Vagina (tissue), 2 donors: ENCODE measurements around the gene CMTM1. TPM values are rescaled to one million over a fixed set of nuclear protein-coding genes. Genes with fewer than 3 reads are reported as not detected.
A peak's percentile ranks its signal among the peaks of the same experiment; 100 is the strongest.

ENCODE experiments used
- DNase-seq, 2 donors: peaks; one replicate each; pipeline ENCODE4 v3.0.0-alpha.2; 2017; ENCODE audit errors: extremely low spot score in 2 of 2
- H3K27ac ChIP-seq: fragments of 200-600 bp; sonication (generic); one replicate; pipeline ENCODE4 v1.5.1; 2019
- H3K27me3 ChIP-seq: fragments of 200-600 bp; sonication (generic); one replicate; pipeline ENCODE4 v1.5.1; 2019
- H3K36me3 ChIP-seq, 2 donors: fragments of 200-600 bp; sonication (generic); one replicate each; pipeline ENCODE4 v1.5.1; 2017 to 2019
- H3K4me1 ChIP-seq: fragments of 200-600 bp; sonication (generic); one replicate; pipeline ENCODE4 v1.5.1; 2019
- H3K4me3 ChIP-seq, 2 donors: fragments of 200-600 bp; sonication (generic); 1 replicate in 1 of 2; 2 replicates in 1 of 2; pipeline ENCODE4 v1.5.1; 2016 to 2019
- H3K9me3 ChIP-seq: fragments of 200-600 bp; sonication (generic); one replicate; pipeline ENCODE4 v1.5.1; 2019
- POLR2A ChIP-seq, 2 donors: fragments of 450-650 bp; IDR thresholded peaks; one replicate each; pipeline ENCODE4 v1.6.1; 2017; ENCODE audit warnings: antibody characterized with exemption in 2 of 2, mild to moderate bottlenecking in 2 of 2, moderate library complexity in 2 of 2
- POLR2AphosphoS5 ChIP-seq, 2 donors: sonication (generic); formaldehyde crosslinking; IDR thresholded peaks; one replicate each; pipeline ENCODE4 v1.9.0; 2017; ENCODE audit warnings: antibody characterized with exemption in 2 of 2, mild to moderate bottlenecking in 2 of 2, low read depth in 1 of 2; ENCODE audit not compliant: insufficient read depth in 1 of 2
- intact Hi-C: fragments of 100-400 bp; cut with DNase I; formaldehyde crosslinking; loops from one replicate; pipeline ENCODE4 v1.15.1; 2023
- total RNA-seq: library from RNA; depleted of rRNA; stranded (reverse); fragments of >200 nt; gene quantifications from one replicate; pipeline ENCODE4 v1.2.3, GENCODE V29; 2016
- TF ChIP-seq, protein P1 (sequence below), 3 experiments: fragments of 450-650 bp in 2 of 3; fragments of 200-600 bp in 1 of 3; sonication (generic) in 1 of 3; IDR thresholded peaks; one replicate each; pipeline ENCODE4 v1.5.1; 2017 to 2019; ENCODE audit warnings: antibody characterized with exemption in 3 of 3, mild to moderate bottlenecking in 2 of 3, moderate library complexity in 2 of 3

Gene CMTM1
- total RNA-seq, 1 donor from 2014 or later: not detected

DNA sequence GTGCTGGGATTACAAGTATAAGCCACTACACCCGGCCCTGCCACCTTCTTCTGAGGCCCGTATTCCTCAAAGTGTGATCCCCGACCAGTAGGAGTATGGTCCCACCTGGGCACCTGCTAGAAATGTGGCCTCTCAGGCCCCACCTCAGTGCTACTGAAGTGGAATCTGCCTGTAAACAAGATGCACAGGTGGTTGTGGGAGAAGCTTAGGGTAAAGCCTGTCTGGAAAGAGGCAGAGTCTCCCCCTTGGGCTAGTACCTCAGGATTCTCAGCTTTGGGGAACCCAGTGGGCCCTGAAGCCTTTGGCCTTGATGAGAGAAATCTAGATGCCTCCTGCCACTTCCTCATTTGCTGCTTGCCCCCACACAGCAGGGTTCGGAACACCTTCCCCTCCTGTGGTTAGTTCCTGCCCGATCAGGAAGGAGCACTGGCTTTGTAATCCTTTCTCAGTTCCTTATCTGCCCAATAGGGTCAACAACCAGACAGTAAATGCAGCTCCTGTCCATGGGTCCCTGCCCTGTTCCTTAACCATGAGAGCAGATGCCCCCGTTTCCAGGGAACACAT, 41.6 kb upstream of the CMTM1 start:
- no peak overlapping the region for H3K4me3 ChIP-seq
- peak in 1 of 2 donors; percentile 80 for DNase-seq
- H3K27me3 ChIP-seq: no peaks in the 10 kb centered on the region
- peak overlapping the region; percentile 24 for H3K27ac ChIP-seq
- TF ChIP-seq POLR2AphosphoS5 (IDR thresholded peaks at IDR 0.05; ENCODE audit: insufficient read depth in 1 of 2, low read depth in 1 of 2): no peak
- TF ChIP-seq, protein P1, sequence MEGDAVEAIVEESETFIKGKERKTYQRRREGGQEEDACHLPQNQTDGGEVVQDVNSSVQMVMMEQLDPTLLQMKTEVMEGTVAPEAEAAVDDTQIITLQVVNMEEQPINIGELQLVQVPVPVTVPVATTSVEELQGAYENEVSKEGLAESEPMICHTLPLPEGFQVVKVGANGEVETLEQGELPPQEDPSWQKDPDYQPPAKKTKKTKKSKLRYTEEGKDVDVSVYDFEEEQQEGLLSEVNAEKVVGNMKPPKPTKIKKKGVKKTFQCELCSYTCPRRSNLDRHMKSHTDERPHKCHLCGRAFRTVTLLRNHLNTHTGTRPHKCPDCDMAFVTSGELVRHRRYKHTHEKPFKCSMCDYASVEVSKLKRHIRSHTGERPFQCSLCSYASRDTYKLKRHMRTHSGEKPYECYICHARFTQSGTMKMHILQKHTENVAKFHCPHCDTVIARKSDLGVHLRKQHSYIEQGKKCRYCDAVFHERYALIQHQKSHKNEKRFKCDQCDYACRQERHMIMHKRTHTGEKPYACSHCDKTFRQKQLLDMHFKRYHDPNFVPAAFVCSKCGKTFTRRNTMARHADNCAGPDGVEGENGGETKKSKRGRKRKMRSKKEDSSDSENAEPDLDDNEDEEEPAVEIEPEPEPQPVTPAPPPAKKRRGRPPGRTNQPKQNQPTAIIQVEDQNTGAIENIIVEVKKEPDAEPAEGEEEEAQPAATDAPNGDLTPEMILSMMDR (IDR thresholded peaks at IDR 0.05): no peak
- TF ChIP-seq POLR2A (IDR thresholded peaks at IDR 0.05): no peak
- H3K9me3 ChIP-seq: no peaks in the 10 kb centered on the region
- H3K4me1 ChIP-seq: peaks cover 28% of the 10 kb centered on the region
- intact Hi-C loops: loop anchor here (10.0 kb wide), 1 partner anchor 80 kb away; the partner anchor contains the start of gene CMTM3
- H3K36me3 ChIP-seq: peaks cover 0 to 44% of the 10 kb centered on the region in 2 donors

DNA sequence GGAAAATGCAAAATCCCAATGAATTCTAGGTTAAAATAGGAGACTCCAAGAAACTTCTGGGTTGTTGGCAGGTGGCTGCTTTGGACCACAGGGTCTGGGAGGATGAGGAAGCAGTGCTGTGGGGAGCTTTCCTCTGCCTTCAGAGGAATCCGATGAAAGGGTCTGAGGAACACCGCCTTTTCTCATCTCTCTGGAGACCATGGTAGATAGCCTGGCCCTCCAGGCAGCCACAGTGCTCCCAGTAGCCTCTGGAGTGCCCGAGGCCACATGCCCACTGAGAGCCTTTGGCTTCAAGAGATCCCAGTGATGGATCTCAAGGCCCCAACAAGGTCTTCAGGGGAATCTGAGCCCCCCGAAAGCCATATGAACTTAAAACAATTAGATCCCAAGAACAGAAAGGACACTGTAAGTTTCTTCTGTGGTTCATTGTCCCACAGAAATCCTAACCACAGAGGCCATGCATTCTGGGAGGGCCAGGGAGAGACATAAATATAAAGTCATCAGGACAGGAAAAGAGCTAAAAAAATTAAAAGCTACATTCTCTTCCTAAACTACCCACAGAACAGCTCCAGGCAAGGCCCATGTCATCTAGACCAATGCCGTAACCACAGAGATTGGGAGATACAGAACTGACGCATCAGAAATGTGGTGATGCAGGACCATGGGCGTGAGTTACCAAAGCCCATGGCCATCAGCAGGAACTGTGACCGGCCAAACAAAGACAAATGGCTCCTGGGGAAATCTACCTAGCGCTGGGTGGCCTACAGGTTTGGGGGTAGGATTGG, 40.7 kb upstream of the CMTM1 start:
- DNase-seq: no peak
- no peaks in the 10 kb centered on the region for H3K27me3 ChIP-seq
- no peaks in the 10 kb centered on the region for H3K9me3 ChIP-seq
- no peak overlapping the region for H3K4me3 ChIP-seq
- intact Hi-C loops: loop anchor here (10.0 kb wide), 1 partner anchor 79 kb away; the partner anchor contains the start of gene CMTM3
- peak overlapping the region; percentile 24 for H3K27ac ChIP-seq
- peaks cover 28% of the 10 kb centered on the region for H3K4me1 ChIP-seq
- peaks cover 0 to 51% of the 10 kb centered on the region in 2 donors for H3K36me3 ChIP-seq
- no peak for TF ChIP-seq POLR2A (IDR thresholded peaks at IDR 0.05)
- TF ChIP-seq, protein P1 (IDR thresholded peaks at IDR 0.05): no peak
- no peak for TF ChIP-seq POLR2AphosphoS5 (IDR thresholded peaks at IDR 0.05; ENCODE audit: insufficient read depth in 1 of 2, low read depth in 1 of 2)

DNA sequence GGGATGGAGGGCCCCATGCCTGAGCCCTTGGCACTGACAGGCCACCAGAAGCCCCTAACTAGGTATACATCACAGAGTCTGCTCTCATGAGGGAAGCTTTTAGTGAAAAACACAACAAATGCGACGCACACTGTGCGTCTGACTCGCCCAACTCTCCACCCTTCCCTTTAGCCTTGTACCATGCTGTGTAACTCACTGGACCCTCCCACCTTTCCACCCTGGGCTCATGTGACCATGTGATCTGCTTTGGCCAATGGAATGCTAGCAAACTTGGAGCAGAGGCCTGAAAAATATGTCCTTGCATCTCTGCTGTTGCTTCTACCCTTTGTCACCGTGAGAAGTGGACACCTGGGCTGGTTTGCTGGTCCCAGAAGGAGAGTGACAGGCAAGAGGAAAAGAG, 37.9 kb upstream of the CMTM1 start:
- no peaks in the 10 kb centered on the region for H3K27me3 ChIP-seq
- no peak for TF ChIP-seq POLR2AphosphoS5 (IDR thresholded peaks at IDR 0.05; ENCODE audit: insufficient read depth in 1 of 2, low read depth in 1 of 2)
- intact Hi-C loops: loop anchor here (10.0 kb wide), 1 partner anchor 77 kb away; the partner anchor contains the start of gene CMTM3
- peaks cover 2% of the 10 kb centered on the region for H3K4me1 ChIP-seq
- H3K27ac ChIP-seq: no peak overlapping the region
- no peaks in the 10 kb centered on the region for H3K9me3 ChIP-seq
- no peak for DNase-seq
- H3K4me3 ChIP-seq: no peak overlapping the region
- H3K36me3 ChIP-seq: peaks cover 0 to 69% of the 10 kb centered on the region in 2 donors

DNA sequence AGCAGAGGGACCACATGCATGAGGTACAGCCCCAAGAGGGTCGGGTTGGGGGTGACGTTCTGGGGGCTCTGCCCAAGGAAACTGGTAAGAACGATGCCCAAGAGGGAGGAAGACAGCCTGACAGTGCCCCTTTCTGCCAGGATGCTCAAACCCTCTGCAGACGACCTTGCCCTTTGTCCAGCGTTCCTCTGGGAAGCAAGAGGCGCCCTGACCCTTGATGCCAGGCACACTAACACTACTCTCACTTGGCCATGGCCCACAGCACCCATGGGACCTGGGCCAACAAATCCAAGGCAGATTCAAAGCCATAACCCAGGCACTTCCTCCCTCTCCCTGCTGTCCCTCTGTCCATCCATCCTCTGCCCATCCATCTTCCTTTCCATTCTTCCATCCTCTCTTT, 36.8 kb upstream of the CMTM1 start:
- no peak for DNase-seq
- no peaks in the 10 kb centered on the region for H3K27me3 ChIP-seq
- H3K4me1 ChIP-seq: no peaks in the 10 kb centered on the region
- no peak overlapping the region for H3K4me3 ChIP-seq
- no peak overlapping the region for H3K27ac ChIP-seq
- intact Hi-C loops: loop anchor here (10.0 kb wide), 1 partner anchor 75 kb away; the partner anchor contains the start of gene CMTM3
- H3K9me3 ChIP-seq: no peaks in the 10 kb centered on the region
- TF ChIP-seq, protein P1 (IDR thresholded peaks at IDR 0.05): no peak
- TF ChIP-seq POLR2A (IDR thresholded peaks at IDR 0.05) (no peak), POLR2AphosphoS5 (IDR thresholded peaks at IDR 0.05; ENCODE audit: insufficient read depth in 1 of 2, low read depth in 1 of 2) (no peak)
- peaks cover 0 to 69% of the 10 kb centered on the region in 2 donors for H3K36me3 ChIP-seq

DNA sequence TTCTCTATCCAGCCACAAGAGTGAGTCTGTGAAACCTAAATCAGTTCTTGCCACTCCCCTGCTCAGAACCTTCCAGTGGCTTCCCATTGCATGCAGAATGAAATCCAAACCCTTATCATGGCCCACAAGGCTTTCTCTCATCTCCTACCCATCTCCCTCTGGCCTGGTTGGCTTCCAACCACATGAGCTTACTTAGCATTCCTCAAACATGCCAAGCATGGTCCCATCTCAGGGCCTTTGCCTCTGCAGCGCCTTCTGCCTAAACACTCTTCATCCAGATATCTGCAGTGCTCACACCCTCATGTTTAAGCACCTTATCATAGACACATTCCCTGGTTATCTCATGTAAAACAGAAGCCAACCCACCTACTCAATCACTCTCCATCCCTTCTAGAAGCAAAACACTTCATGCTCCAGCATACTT, 31.9 kb upstream of the CMTM1 start:
- Histone ChIP-seq H3K4me1 (no peaks in the 10 kb centered on the region), H3K27me3 (no peaks in the 10 kb centered on the region), H3K4me3 (no peak overlapping the region), H3K36me3 (peaks cover 0 to 56% of the 10 kb centered on the region in 2 donors), H3K9me3 (no peaks in the 10 kb centered on the region), H3K27ac (no peak overlapping the region)
- TF ChIP-seq, protein P1 (IDR thresholded peaks at IDR 0.05): no peak
- TF ChIP-seq POLR2A (IDR thresholded peaks at IDR 0.05): no peak
- TF ChIP-seq POLR2AphosphoS5 (IDR thresholded peaks at IDR 0.05; ENCODE audit: insufficient read depth in 1 of 2, low read depth in 1 of 2): no peak
- no peak for DNase-seq
- intact Hi-C loops: no loop called here
